ENCODE measurements around the gene GRIN1.

GRIN1 gene

DNA sequence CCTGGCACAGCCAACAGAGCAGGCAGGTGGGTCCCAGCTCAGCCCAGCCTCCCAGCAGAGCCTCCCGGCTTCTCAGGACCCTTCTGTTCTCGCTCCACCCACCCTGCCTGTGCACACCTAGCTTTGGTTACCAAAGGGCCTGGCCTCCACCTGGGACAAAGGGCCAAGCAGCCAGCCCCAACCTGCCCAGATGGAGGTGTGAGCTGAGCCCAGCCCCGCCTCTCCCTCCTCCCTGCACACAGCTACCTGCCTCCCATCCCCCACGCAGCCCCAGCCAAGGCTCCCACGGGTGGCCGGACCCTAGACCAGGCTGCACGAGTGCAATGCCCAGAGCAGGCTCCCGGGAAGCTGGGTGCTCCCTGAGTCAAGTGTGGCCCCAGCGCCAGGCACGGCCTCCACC, 56.0 kb downstream of the GRIN1 start:
- Histone ChIP-seq H3K27ac (ENCODE audit: low read depth, low read length) (no peak overlapping the region), H3K9me3 (ENCODE audit: control insufficient read depth in 5 of 5, low read length in 5 of 5) (no peaks in the 10 kb centered on the region), H3K4me1 (ENCODE audit: control insufficient read depth in 5 of 5, insufficient read depth in 5 of 5, low read length in 5 of 5) (peaks cover 0 to 38% (median 25%) of the 10 kb centered on the region in 5 donors), H3K27me3 (ENCODE audit: control insufficient read depth in 5 of 5, insufficient read depth in 4 of 5, low read length in 5 of 5) (no peaks in the 10 kb centered on the region), H3K36me3 (ENCODE audit: control insufficient read depth in 5 of 5, insufficient read depth in 5 of 5, low read length in 5 of 5) (peaks cover 0 to 23% (median 22%) of the 10 kb centered on the region in 5 donors), H3K9ac (ENCODE audit: low read length in 5 of 5) (no peak overlapping the region), H3K4me3 (ENCODE audit: low read depth in 1 of 5, low read length in 5 of 5) (no peak overlapping the region)

GRCh38 chr9:137195525-137196220, 56.7 kb downstream of the GRIN1 start:
- Histone ChIP-seq H3K9ac (ENCODE audit: low read length in 5 of 5) (peak overlapping the region in 1 of 5 donors; percentile 7), H3K4me3 (ENCODE audit: low read depth in 1 of 5, low read length in 5 of 5) (no peak overlapping the region), H3K36me3 (ENCODE audit: control insufficient read depth in 5 of 5, insufficient read depth in 5 of 5, low read length in 5 of 5) (peaks cover 0 to 16% (median 15%) of the 10 kb centered on the region in 5 donors), H3K27ac (ENCODE audit: low read depth, low read length) (no peak overlapping the region), H3K4me1 (ENCODE audit: control insufficient read depth in 5 of 5, insufficient read depth in 5 of 5, low read length in 5 of 5) (peaks cover 0 to 34% (median 21%) of the 10 kb centered on the region in 5 donors), H3K27me3 (ENCODE audit: control insufficient read depth in 5 of 5, insufficient read depth in 4 of 5, low read length in 5 of 5) (no peaks in the 10 kb centered on the region), H3K9me3 (ENCODE audit: control insufficient read depth in 5 of 5, low read length in 5 of 5) (no peaks in the 10 kb centered on the region)

DNA sequence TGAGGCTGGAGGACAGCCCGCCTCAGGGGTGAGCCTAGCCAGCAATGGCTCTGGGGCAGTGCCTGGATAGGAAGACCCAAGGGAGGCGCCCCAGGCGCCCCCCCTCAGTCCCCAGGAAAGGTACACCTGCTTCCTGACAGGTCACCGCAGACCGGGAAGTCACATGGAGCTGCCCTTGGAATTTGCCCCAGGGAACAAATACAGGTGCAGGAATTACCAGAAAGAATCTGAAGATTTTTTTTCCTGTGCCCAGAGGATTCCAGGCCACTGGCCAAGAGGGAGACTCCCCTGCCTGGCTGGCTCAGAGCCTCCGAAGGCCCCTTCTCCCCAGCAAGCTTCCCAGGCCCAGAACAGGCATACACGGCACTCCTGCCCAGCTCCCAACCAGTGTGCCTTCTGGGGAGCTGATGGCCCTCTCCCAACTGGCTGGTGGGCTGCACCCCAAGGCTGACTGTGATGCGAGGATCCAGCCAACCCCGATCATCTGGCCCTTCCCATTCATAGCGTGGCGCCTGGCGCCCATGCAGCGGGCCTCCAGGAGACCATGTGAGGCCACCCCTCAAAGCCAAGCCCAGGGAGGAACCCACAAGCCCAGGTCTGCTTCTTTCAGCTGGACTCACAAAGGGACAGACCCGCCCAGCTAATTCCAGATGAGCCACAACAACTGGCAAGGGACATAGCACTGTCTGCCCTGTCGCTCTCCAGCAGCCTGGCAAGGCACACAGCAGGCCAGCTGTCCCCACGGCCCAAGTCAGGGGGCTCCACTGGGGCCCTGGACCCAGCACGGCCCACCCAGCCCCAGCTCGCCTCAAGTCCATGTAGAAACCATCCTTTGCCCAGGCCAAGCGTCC, 59.3 kb downstream of the GRIN1 start:
- Histone ChIP-seq H3K36me3 (ENCODE audit: control insufficient read depth in 5 of 5, insufficient read depth in 5 of 5, low read length in 5 of 5) (no peaks in the 10 kb centered on the region), H3K4me1 (ENCODE audit: control insufficient read depth in 5 of 5, insufficient read depth in 5 of 5, low read length in 5 of 5) (peaks cover 0 to 52% (median 39%) of the 10 kb centered on the region in 5 donors), H3K27ac (ENCODE audit: low read depth, low read length) (no peak overlapping the region), H3K9me3 (ENCODE audit: control insufficient read depth in 5 of 5, low read length in 5 of 5) (no peaks in the 10 kb centered on the region), H3K27me3 (ENCODE audit: control insufficient read depth in 5 of 5, insufficient read depth in 4 of 5, low read length in 5 of 5) (no peaks in the 10 kb centered on the region), H3K4me3 (ENCODE audit: low read depth in 1 of 5, low read length in 5 of 5) (no peak overlapping the region), H3K9ac (ENCODE audit: low read length in 5 of 5) (peak overlapping the region in 2 of 5 donors; percentile 13 to 17)

GRCh38 chr9:137198902-137199283, 59.9 kb downstream of the GRIN1 start:
- Histone ChIP-seq H3K27me3 (ENCODE audit: control insufficient read depth in 5 of 5, insufficient read depth in 4 of 5, low read length in 5 of 5) (no peaks in the 10 kb centered on the region), H3K9me3 (ENCODE audit: control insufficient read depth in 5 of 5, low read length in 5 of 5) (no peaks in the 10 kb centered on the region), H3K4me1 (ENCODE audit: control insufficient read depth in 5 of 5, insufficient read depth in 5 of 5, low read length in 5 of 5) (peaks cover under 1 to 57% (median 45%) of the 10 kb centered on the region in 5 donors), H3K36me3 (ENCODE audit: control insufficient read depth in 5 of 5, insufficient read depth in 5 of 5, low read length in 5 of 5) (no peaks in the 10 kb centered on the region), H3K27ac (ENCODE audit: low read depth, low read length) (no peak overlapping the region), H3K9ac (ENCODE audit: low read length in 5 of 5) (peak overlapping the region in 2 of 5 donors; percentile 17 to 35), H3K4me3 (ENCODE audit: low read depth in 1 of 5, low read length in 5 of 5) (peak overlapping the region in 1 of 5 donors; percentile 48)

DNA sequence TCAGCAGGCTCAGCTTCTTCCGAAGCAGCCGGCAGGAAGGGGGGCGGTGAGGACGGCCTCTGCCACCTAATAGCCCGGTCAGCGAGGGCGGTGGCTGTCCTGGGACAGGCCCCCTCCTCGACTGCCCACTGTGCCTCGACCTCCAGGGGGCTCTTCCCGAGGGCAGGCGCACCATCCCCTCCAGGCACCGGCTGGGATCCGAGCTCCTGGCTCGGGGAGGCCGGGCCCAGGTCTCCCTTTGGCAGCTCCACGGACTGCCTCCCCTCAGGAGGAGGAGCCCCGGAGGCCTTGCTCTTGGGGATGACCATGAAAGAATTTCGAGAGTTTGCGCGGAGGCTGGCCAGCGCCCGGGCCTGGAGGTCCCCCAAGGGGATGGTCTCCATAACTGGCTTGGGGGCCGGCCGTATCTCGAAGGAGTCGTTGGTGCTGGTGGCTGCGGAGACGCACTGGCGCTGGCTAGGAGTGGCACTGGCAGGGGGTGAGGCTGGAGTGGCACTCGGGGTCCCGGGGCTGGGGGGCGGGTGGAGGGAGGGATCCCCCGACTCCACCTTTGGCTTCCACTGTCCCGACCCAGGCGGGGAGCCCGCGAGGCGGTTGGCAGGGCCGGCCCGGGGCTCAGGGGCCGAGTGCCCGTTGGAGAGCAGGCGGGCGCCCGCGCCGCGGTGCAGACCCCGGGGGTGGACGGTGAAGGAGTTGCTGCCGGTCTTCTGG, 60.6 kb downstream of the GRIN1 start:
- H3K9me3 ChIP-seq (ENCODE audit: control insufficient read depth in 5 of 5, low read length in 5 of 5) = no peaks in the 10 kb centered on the region
- H3K4me3 ChIP-seq (ENCODE audit: low read depth in 1 of 5, low read length in 5 of 5) = peak overlapping the region in 3 of 5 donors; percentile 39 to 60 (median 48)
- no peaks in the 10 kb centered on the region for H3K36me3 ChIP-seq (ENCODE audit: control insufficient read depth in 5 of 5, insufficient read depth in 5 of 5, low read length in 5 of 5)
- no peaks in the 10 kb centered on the region for H3K27me3 ChIP-seq (ENCODE audit: control insufficient read depth in 5 of 5, insufficient read depth in 4 of 5, low read length in 5 of 5)
- H3K9ac ChIP-seq (ENCODE audit: low read length in 5 of 5) = peak overlapping the region in 2 of 5 donors; percentile 20 to 35
- H3K27ac ChIP-seq (ENCODE audit: low read depth, low read length) = no peak overlapping the region
- H3K4me1 ChIP-seq (ENCODE audit: control insufficient read depth in 5 of 5, insufficient read depth in 5 of 5, low read length in 5 of 5) = peaks cover 7 to 64% (median 51%) of the 10 kb centered on the region in 5 donors

DNA sequence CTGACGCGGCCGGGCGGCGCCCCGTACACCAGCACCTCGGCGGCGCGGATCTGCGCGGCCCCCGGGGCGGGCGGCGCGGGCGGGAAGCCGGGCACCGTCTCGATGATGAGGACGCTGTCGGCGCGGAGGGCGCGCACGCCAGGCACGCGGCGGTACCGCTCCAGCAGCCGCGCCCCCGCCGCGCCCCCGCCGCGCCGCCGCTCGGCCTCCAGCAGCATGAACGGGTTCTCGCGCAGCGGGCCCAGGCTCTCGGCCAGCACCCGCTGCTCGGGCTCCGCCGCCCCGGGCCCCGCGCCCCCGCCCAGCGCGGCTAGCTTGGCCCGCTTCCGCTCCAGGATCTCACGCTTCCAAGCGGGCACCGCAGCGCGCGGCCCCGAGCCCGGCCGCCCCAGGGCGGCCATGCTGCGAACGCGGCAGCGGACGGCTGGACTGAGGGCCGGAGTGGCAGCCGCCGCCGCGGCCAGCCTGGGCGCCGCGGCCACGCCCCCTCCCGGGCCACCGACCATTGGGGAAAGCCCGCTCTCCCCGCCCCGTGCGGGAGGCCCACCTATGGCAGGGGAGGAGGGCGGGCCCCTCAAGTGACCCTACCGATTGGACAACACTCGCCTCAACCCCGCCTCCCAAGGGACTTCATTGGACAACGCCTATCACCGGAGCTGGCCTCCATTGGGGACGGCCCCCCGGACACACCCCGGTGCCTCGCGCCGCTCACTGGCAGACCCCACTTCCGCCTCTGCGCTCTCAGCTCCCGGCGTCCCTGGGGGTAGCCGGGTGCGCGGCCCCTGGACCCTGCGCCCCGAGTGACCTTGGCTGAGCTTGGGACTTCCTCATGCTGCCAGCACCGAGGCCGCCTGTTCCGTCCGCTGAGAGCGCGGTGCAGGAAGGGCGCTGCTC, 61.6 kb downstream of the GRIN1 start, which contains the start of gene TPRN:
TSS of gene TPRN (minus strand) at position 431 of the 894 bp plus-strand sequence. CDS start at position 401, 30 bp downstream.
- H3K9ac ChIP-seq (ENCODE audit: low read length in 5 of 5) = peak within 1 kb of the TSS in 4 of 5 donors; percentile 43 to 77 (median 61)

DNA sequence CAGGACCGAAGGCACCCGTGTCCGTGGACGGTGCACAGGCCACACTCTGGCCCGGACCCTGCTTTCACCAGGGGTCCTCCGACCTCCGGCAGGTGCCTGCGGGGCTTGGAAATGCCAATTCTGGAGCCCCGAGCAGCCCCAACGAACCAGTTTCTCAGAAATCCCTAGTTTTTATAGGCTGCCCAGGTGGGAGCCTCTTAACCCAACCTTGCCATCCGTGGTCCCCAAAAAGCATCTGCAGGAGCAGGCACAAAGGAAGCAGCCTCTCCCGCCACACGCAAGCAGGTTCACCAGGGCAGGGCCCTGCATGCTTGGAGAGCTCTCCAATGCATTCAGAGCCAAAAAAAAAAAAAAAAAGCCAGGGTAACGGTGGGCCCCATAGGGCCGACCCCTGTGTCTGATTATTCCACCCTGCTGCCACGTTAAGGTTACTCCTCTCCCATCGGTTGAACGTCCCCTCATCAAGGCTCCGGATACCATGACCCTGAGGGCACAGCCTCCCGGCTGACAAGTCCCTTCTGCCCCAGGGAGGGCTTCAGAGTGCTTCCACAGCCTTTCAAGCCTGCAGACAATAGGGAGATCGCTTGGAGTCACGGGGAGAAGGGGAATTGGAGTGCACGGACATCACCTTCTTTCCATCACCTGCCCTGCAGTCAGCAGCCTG, 62.4 kb downstream of the GRIN1 start:
- no peaks in the 10 kb centered on the region for H3K36me3 ChIP-seq (ENCODE audit: control insufficient read depth in 5 of 5, insufficient read depth in 5 of 5, low read length in 5 of 5)
- H3K27me3 ChIP-seq (ENCODE audit: control insufficient read depth in 5 of 5, insufficient read depth in 4 of 5, low read length in 5 of 5) = no peaks in the 10 kb centered on the region
- H3K9me3 ChIP-seq (ENCODE audit: control insufficient read depth in 5 of 5, low read length in 5 of 5) = no peaks in the 10 kb centered on the region
- H3K9ac ChIP-seq (ENCODE audit: low read length in 5 of 5) = peak overlapping the region in 4 of 5 donors; percentile 43 to 77 (median 61)
- peak overlapping the region; percentile 70 for H3K27ac ChIP-seq (ENCODE audit: low read depth, low read length)
- H3K4me3 ChIP-seq (ENCODE audit: low read depth in 1 of 5, low read length in 5 of 5) = peak overlapping the region; percentile 59 to 92 (median 71)
- H3K4me1 ChIP-seq (ENCODE audit: control insufficient read depth in 5 of 5, insufficient read depth in 5 of 5, low read length in 5 of 5) = peaks cover 13 to 69% (median 66%) of the 10 kb centered on the region in 5 donors

More for the DNA sequence above, 61.6 kb downstream of the GRIN1 start, which contains the start of gene TPRN:
- Histone ChIP-seq H3K27ac (ENCODE audit: low read depth, low read length) (peak within 1 kb of the TSS; percentile 70), H3K4me1 (ENCODE audit: control insufficient read depth in 5 of 5, insufficient read depth in 5 of 5, low read length in 5 of 5) (peaks cover 10 to 65% (median 58%) of the 10 kb centered on the region in 5 donors), H3K9me3 (ENCODE audit: control insufficient read depth in 5 of 5, low read length in 5 of 5) (no peaks in the 10 kb centered on the region), H3K36me3 (ENCODE audit: control insufficient read depth in 5 of 5, insufficient read depth in 5 of 5, low read length in 5 of 5) (no peaks in the 10 kb centered on the region), H3K27me3 (ENCODE audit: control insufficient read depth in 5 of 5, insufficient read depth in 4 of 5, low read length in 5 of 5) (no peaks in the 10 kb centered on the region), H3K4me3 (ENCODE audit: low read depth in 1 of 5, low read length in 5 of 5) (peak within 1 kb of the TSS; percentile 59 to 92 (median 71))

DNA sequence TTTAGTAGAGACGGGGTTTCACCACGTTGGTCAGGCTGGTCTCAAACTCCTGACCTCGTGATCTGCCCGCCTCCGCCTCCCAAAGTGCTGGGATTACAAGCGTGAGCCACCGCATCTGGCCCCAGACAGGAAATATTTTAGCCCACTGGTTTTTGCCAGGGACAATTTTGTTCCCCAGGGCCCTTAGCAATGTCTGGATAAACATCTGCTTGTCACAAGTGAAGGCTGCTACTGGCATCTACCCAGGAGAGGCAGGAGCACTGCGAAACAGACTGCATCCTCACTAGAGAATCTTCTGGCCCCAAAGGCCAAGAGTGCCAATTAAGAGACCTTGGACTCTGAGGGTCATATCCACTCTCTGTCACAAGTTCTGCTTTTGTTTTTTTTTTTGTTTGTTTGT, 64.0 kb downstream of the GRIN1 start:
- Histone ChIP-seq H3K4me3 (ENCODE audit: low read depth in 1 of 5, low read length in 5 of 5) (no peak overlapping the region), H3K9ac (ENCODE audit: low read length in 5 of 5) (peak overlapping the region in 1 of 5 donors; percentile 40), H3K9me3 (ENCODE audit: control insufficient read depth in 5 of 5, low read length in 5 of 5) (no peaks in the 10 kb centered on the region), H3K27ac (ENCODE audit: low read depth, low read length) (no peak overlapping the region), H3K36me3 (ENCODE audit: control insufficient read depth in 5 of 5, insufficient read depth in 5 of 5, low read length in 5 of 5) (no peaks in the 10 kb centered on the region), H3K27me3 (ENCODE audit: control insufficient read depth in 5 of 5, insufficient read depth in 4 of 5, low read length in 5 of 5) (no peaks in the 10 kb centered on the region), H3K4me1 (ENCODE audit: control insufficient read depth in 5 of 5, insufficient read depth in 5 of 5, low read length in 5 of 5) (peaks cover 16 to 72% (median 69%) of the 10 kb centered on the region in 5 donors)

Data from subcutaneous abdominal adipose tissue (tissue), 5 donors.